ENCODE data around the gene RING1. TPM values are rescaled to one million over a fixed set of nuclear protein-coding genes. Genes with fewer than 3 reads are reported as not detected.
"Not testable (repeated sequence)": the region's sequence is repeated elsewhere in the genome, so short reads cannot be mapped to it uniquely, and the experiment has no call there.

The RING1 gene
- total RNA-seq, 1 experiment from 2014 or later = 19.7 TPM

DNA sequence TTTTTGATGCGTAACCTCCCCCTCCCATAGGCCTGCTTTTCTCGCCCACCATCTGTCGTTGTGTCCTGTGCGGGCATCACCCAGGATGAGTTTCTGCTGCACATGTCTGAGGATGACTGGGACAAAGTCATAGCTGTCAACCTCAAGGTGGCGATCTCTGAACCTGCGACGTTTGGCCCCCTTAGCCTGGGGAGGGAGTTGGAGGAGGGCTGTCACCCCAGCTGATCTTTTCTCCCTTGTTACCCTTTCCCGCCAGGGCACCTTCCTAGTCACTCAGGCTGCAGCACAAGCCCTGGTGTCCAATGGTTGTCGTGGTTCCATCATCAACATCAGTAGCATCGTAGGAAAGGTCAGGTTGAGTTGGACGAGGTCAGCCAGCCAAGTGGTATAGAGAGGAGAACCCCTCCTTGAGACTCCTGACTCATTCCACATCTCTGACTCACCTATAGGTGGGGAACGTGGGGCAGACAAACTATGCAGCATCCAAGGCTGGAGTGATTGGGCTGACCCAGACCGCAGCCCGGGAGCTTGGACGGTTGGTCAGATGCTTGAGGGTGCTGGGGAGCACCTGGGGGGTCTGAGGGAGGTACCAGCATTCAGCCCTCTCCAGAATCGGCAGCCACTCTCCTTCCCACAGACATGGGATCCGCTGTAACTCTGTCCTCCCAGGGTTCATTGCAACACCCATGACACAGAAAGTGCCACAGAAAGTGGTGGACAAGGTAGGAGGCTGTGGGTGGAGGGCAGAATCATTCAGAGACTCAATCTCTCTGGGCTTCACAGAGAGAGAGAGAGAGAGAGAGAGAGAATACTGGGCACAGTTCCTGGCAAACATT is 2.9 kb upstream of the RING1 start:
- DNase-seq (ENCODE audit: low spot score) = peak; percentile 92

DNA sequence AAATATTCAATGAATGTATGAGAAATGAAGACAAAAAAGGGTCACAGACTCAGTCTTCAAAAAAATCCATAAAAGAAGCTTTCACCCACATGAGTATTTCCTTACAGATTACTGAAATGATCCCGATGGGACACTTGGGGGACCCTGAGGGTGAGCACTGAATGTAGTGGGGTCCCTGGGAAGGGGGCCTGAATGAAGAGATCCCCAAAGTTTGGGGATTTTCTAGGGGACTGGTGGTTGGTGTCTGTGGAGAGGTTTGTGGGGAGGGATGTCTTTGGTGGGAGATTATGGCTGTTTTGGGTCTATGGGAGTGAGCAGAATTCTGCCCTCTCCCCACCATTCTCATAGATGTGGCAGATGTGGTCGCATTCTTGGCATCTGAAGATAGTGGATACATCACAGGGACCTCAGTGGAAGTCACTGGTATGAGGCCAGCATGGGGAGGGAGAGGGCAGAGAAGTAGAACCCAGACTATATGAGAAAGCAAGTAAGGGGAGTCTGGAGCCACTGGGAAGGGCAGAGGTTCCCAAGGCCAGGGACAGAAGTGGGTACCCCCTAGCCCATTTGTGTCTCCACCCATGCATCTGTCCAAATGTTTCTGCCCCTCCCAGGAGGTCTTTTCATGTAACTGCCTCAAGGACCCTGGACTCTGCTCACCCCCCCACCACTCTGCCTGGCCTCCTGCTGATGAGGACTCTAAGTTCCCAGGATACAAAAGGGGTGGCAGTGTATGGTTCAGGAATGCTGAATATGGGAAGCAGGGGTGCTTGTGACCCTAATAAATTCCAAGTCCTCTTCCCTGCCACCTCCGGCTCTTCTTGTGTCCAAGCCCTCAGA is 2.1 kb upstream of the RING1 start:
- no peak for DNase-seq (ENCODE audit: low spot score)

- peak; percentile 36 for DNase-seq (ENCODE audit: low spot score)
Measured at GRCh38 chr6:33206864-33207551, 1.3 kb upstream of the RING1 start.

DNA sequence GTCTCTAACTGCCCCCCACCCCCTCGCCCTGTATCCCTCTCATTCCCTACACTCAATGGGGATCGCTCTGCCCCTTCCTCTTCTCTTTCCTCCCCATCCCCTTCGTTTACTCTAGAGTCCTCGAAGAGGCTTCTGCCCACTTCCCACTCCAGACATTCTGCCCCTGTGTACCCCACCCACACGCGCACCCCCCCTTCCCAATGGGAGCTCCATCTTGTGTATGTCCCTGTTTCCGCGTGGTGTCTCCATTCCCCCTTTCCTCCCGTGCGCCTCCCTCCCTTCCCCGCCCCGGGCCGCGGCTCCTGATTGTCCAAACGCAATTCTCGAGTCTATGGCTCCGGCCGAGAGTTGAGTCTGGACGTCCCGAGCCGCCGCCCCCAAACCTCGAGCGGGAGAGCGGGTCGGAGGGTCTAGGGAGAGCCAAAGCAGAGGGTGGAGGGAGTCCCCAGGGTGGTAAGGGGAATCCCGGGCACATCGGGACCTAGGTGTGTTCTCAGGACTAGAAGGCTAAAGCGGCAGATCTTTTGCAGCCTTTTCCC is 679 bp upstream of the RING1 start:
- DNase-seq (ENCODE audit: low spot score) = no peak

DNA sequence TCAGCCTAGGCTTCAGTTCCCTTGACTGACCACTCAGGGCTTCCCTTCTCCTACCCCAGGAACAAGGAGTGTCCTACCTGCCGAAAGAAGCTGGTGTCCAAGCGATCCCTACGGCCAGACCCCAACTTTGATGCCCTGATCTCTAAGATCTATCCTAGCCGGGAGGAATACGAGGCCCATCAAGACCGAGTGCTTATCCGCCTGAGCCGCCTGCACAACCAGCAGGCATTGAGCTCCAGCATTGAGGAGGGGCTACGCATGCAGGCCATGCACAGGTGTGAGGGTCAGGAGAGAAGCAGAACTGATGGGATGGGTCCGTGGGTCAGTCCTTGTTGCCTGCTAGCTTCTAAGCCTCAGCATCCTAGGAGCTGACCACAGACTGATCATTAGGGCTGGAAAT is 1.6 kb downstream of the RING1 start:
- DNase-seq (ENCODE audit: low spot score) = no peak

DNA sequence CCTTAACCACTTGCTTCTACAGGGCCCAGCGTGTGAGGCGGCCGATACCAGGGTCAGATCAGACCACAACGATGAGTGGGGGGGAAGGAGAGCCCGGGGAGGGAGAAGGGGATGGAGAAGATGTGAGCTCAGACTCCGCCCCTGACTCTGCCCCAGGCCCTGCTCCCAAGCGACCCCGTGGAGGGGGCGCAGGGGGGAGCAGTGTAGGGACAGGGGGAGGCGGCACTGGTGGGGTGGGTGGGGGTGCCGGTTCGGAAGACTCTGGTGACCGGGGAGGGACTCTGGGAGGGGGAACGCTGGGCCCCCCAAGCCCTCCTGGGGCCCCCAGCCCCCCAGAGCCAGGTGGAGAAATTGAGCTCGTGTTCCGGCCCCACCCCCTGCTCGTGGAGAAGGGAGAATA is 2.8 kb downstream of the RING1 start:
- no peak for DNase-seq (ENCODE audit: low spot score)

DNA sequence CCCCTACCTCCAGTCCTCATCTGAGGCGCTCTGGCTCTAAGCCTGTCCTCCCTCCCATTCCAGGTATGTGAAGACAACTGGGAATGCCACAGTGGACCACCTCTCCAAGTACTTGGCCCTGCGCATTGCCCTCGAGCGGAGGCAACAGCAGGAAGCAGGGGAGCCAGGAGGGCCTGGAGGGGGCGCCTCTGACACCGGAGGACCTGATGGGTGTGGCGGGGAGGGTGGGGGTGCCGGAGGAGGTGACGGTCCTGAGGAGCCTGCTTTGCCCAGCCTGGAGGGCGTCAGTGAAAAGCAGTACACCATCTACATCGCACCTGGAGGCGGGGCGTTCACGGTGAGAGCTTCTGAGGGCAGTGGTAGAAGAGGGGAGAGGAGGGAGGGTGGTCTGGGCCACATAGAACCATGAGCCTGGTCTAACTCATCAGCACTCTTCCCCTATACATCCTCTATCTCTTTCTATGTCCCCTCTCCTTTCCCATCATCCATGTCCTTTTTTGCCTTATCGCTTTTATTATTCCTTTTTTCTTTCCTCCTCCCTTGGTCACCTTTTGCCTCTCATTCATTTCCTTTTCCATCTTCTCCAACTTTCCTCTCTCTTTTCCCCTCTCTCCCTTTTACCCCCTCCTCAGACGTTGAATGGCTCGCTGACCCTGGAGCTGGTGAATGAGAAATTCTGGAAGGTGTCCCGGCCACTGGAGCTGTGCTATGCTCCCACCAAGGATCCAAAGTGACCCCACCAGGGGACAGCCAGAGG is 3.5 kb downstream of the RING1 start:
- DNase-seq (ENCODE audit: low spot score) = no peak

GRCh38 chr6:33212857-33213165 is 4.5 kb downstream of the RING1 start:
- no peak for DNase-seq (ENCODE audit: low spot score)

GRCh38 chr6:33213166-33213988 is 5.1 kb downstream of the RING1 start:
- no peak for DNase-seq (ENCODE audit: low spot score)

- no peak for DNase-seq (ENCODE audit: low spot score)
Measured at GRCh38 chr6:33213989-33214335, 5.7 kb downstream of the RING1 start.

DNA sequence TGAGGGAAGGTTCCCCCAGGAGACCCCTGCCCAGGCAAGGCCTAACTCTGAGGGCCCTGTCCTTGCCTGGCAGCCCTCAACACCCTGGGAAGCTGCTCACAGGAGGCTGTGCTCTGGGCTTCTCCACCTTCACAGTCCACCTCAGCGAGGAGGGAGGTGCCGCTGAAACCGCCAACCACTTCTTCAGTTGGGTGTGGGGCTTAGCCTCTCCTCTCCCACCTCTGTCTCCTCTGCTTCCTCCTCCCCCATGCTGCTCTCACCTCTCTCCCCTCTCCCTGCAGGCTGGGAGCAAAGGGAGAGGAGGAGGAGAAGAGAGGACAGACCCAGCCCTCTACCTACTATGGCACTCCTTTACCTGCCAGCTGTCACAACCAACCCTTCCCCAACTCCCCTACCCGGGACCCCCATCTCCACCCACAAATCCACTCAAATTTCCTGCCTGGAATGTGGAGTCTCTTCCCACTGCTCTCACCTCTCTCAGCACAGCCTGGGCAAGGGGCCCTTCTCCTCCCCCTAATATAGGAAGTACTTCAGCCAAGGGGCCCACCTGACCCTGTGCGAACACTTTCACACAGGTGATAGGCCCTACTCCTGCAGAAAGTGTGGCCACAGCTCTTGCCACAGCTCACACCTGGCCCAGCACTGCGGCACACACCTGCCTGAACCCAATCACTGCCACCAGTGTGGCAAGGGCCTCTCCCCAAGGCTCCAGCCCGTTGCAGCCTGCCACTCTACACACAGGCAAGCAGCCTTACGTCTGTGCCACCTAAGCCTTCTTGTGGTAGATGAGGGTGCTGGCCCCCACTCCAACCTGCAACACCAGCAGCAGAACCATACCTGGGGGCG is 7.2 kb downstream of the RING1 start:
- DNase-seq (ENCODE audit: low spot score) = no peak

- no peak for DNase-seq (ENCODE audit: low spot score)
Measured at GRCh38 chr6:33216117-33216649, 7.9 kb downstream of the RING1 start.

- DNase-seq (ENCODE audit: low spot score) = no peak
Measured at GRCh38 chr6:33217246-33217645, 8.9 kb downstream of the RING1 start.

GRCh38 chr6:33217681-33218080 is 9.4 kb downstream of the RING1 start:
- no peak for DNase-seq (ENCODE audit: low spot score)

DNA sequence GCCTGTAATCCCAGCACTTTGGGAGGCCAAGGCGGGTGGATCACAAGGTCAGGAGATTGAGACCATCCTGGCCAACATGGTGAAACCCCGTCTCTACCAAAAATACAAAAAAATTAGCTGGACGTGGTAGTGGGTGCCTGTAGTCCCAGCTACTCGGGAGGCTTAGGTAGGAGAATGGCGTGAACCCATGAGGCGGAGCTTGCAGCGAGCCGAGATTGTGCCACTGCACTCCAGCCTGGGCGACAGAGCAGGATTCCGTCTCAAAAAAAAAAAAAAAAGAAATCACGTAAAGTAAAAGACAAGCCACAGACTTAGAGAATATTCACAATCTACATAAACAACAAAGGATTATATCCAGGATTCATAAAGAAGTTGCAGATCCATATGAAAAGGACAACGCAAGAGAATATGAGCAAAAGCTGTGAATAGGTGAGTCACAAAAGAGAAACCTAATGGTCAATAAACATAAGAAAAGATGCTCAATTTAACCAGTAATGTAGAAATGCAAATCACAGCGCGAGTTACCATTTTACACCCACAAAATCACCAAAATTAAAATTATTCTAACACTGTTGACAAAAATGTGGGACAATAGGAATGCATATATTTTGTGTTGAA is 18.3 kb downstream of the RING1 start:
- DNase-seq (ENCODE audit: low spot score) = not testable (repeated sequence)

DNA sequence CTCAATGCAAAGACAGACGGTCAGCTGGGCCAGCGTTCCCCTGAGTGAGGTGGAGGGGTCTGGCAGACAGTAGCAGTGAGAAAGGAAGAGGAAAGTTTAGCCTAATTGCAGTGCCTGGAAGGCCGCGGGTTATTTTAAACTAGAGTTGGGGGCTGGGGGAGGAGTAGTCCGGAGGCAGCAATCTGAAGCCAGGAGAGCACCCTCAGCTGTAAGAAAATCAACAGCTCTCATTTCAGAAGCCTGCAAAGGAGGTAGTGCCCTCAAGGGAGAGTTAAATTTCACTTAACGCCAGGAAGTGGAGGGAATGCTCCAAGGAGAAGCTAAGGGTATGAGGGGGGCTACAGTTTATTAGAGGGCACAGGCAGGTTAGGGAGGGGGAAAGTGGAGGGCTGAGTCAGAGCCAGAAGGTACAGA is 26.9 kb downstream of the RING1 start:
- no peak for DNase-seq (ENCODE audit: low spot score)

DNA sequence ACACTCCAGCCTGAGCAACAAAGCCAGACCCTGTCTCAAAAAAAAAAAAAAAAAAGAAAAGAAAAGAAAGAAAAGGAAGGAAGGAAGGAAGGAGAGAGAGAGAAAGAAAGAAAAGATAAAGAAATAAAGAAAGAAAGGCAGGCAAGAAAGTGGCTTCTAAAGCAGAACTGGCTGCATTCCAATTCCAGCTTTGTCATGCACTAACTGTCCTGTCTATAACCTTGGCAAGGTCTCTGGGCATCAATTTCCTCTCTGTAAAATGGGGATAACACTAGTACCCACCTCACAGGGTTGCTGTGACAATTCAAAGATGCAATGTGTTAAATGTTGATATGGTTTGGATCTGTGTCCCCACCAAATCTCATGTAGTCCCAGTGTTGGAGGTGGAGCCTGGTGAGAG is 28.0 kb downstream of the RING1 start:
- no peak for DNase-seq (ENCODE audit: low spot score)

GRCh38 chr6:33236852-33237251 is 28.6 kb downstream of the RING1 start:
- DNase-seq (ENCODE audit: low spot score) = no peak

GRCh38 chr6:33237741-33238140 is 29.4 kb downstream of the RING1 start:
- no peak for DNase-seq (ENCODE audit: low spot score)
